Measurements from ENCODE around the gene DOCK10.

DOCK10 gene

DNA sequence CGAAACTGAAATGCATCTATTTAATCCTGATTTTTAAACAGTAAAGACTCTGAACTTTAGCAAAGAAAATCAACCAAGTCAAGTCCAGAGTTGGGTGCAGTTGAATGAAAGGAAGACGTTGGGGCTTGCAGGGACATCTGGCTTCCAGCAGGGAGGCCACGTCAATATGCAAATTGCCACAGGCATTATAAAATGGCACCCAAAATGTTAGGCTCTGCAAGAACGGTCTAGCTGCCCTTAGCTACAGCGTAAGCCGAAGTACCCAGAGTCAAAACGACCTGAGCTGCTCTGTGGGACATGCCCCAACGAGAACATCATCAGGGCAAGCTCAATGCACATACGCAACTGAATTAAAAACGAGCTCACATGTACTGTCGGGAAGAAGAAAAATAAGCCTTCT lies 30.7 kb downstream of the DOCK10 start:
- no peak for DNase-seq (ENCODE audit: low spot score)

DNA sequence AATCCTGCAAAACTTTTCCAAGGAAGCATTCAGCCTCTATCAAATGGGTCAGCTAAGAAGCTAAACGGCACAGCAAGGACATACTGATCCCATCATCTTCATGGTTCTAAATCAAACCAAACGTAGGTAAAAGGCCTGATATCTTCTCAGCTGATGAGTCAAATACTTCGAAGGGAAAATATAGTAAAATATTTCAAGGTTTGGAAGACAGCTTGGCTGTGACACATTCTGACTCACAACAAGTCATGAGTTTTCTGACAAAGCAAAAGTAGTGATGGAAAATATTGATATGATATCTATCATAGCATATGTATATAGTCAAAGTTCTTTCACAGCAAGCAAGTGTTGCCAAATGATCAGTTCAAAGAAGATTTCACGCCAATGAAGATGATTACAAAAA lies 31.5 kb downstream of the DOCK10 start:
- DNase-seq (ENCODE audit: low spot score): peak; percentile 56

GRCh38 chr2:225009768-225010167 lies 32.5 kb downstream of the DOCK10 start:
- DNase-seq (ENCODE audit: low spot score): no peak

- no peak for DNase-seq (ENCODE audit: low spot score)
Measured at GRCh38 chr2:225008935-225009334, 33.3 kb downstream of the DOCK10 start.

- no peak for DNase-seq (ENCODE audit: low spot score)
Measured at GRCh38 chr2:225008179-225008856, 34.0 kb downstream of the DOCK10 start.

- DNase-seq (ENCODE audit: low spot score): no peak
Measured at GRCh38 chr2:225006730-225007129, 35.5 kb downstream of the DOCK10 start.

DNA sequence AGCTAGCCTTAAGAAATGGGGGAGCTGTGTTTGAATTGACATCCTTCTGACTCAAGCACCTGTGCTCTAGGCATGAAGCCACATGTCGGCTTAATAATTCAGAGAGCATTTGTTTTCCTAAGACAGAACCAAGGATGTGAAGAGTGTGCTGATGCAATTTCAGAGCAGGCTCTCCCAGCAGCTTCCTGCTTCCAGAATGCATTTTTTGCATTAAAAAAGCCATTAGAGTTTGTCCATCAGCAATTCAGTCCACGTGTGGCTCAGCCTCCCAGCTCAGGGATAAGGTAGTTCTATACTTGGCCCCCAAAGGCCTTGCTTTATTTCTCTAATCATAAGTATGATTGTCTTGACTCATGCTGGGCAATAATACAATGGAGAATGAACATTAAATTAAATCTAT lies 37.7 kb downstream of the DOCK10 start:
- no peak for DNase-seq (ENCODE audit: low spot score)

- DNase-seq (ENCODE audit: low spot score): no peak
Measured at GRCh38 chr2:225002656-225003045, 39.6 kb downstream of the DOCK10 start.

DNA sequence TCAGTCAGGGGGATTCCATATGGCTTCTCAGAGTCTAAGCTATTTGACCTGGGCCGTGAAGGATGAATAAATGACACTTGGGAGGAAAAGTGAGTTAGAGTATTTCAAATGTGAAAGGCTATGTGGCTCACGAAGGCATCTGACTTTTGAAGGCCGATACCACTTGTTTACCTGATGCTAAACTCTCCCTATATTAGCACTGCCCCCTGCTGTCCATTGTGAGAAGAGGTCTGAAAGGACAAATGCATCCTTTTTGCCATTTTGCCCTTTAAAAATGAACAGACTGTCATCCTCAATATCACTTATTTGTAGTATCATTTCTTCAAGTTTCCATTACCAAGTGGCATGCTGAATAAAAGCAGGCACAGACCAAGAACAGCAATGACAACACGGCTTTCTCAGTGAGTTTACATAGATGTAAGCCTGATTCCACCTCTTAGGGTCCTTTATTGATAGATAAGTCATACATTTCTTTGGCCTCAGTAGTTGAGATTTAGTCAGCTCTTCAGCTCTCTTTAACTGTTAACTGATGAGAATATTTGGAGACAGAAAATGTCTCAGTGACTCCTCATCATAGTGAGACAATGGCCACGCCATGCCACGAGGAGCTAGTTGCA lies 40.1 kb downstream of the DOCK10 start:
- DNase-seq (ENCODE audit: low spot score): peak; percentile 63

GRCh38 chr2:224999754-225000153 lies 42.5 kb downstream of the DOCK10 start:
- DNase-seq (ENCODE audit: low spot score): no peak

DNA sequence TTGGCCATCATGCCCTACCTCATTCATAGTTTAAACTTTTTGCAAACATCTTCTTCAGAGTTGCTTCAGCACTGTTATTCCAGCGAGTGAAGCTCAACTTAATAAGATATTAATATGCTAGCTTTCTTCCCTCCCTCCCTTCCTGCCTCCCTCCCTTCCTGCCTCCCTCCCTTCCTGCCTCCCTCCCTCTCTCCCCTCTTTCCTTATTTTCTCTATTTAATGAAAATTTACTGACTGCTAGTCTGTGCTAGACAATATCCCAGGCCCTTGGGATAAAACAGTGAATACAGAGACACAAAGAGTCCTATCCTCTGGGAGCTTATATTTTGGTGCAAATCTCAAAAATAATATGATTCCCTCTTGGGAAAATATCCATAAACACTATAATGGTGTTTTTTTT lies 42.9 kb downstream of the DOCK10 start:
- no peak for DNase-seq (ENCODE audit: low spot score)

DNA sequence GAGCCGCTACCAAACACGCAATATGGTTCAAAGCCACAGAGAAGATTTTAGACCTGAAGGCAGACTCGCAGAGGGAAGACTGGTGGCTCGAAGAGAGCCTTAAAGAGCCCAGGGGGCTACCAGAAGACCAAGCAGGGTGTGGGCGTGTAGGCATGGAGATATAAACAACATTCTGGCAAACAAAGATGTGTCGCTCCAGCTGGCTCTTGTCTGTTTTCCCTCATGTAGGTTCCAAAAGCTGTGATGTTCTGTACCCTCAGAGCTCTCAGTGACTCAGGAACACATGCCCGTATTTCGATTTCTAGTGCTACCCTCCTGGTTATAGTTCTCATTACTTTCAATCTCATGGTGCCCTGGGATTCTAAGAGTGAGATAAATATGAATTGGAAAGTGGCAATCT lies 44.5 kb downstream of the DOCK10 start:
- DNase-seq (ENCODE audit: low spot score): peak; percentile 38

GRCh38 chr2:224995419-224995818 lies 46.8 kb downstream of the DOCK10 start:
- DNase-seq (ENCODE audit: low spot score): no peak

GRCh38 chr2:224994242-224994823 lies 47.9 kb downstream of the DOCK10 start:
- DNase-seq (ENCODE audit: low spot score): no peak

GRCh38 chr2:224990710-224991109 lies 51.6 kb downstream of the DOCK10 start:
- no peak for DNase-seq (ENCODE audit: low spot score)

DNA sequence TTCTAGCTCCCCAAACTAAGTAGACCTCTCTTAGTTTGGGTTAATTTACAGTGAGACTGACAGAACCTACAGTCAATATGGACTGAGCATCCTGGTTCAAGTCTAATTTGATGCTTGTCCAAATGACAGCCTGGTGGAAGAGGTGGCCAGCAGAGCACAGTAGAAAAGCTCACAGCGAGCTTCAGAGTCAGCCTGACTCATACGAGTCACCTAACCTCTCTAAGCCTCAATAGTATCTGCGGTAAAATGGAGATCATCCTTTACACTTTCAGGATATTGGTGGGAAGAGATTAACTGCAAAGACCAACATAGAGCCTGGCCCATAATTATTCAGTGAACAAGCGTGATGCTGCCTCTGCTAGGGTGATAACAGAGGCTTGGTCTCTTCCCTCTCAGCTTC lies 54.5 kb downstream of the DOCK10 start:
- DNase-seq (ENCODE audit: low spot score): no peak

GRCh38 chr2:224986477-224986876 lies 55.8 kb downstream of the DOCK10 start:
- no peak for DNase-seq (ENCODE audit: low spot score)

GRCh38 chr2:224984637-224985036 lies 57.6 kb downstream of the DOCK10 start:
- DNase-seq (ENCODE audit: low spot score): no peak

DNA sequence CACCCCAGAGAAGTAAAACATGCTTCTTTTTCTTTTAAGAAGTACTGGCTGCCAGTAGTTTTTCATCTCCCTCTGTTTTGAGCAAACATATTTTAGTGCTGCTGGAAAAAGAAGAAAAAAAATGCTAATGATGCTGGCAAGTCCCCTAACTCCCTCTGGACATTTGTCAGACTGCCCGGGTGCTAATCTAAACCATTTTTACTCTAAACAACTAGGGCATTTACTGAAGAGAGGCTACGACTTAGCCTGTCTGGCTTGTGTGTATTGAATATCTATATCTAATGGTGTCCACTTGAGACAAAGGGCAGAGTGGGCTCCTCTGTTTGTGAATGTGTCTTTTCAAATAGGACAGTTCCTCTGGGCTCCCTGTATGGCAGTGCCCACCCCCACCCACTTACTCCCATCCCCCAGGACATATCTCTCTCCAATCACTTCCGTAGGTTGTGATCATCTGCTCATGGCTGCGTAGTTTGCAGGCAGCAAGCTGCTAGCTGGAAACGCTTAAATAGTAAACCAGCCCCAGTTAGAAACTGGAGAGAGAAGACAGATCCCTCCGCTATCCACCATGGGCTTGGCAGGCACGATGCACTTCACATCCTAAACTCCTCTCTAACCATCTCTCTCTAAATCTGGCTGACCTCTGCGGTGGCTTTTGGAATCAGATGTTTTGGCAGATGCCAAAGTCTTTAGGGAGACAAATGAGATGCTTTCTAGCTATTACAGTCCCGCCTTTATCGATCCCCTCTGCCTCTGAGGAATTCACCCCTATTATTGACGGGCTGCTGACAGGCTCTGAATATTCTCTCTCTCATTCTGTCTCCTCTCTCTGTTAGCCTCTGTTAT lies 58.3 kb downstream of the DOCK10 start:
- DNase-seq (ENCODE audit: low spot score): peak; percentile 48

DNA sequence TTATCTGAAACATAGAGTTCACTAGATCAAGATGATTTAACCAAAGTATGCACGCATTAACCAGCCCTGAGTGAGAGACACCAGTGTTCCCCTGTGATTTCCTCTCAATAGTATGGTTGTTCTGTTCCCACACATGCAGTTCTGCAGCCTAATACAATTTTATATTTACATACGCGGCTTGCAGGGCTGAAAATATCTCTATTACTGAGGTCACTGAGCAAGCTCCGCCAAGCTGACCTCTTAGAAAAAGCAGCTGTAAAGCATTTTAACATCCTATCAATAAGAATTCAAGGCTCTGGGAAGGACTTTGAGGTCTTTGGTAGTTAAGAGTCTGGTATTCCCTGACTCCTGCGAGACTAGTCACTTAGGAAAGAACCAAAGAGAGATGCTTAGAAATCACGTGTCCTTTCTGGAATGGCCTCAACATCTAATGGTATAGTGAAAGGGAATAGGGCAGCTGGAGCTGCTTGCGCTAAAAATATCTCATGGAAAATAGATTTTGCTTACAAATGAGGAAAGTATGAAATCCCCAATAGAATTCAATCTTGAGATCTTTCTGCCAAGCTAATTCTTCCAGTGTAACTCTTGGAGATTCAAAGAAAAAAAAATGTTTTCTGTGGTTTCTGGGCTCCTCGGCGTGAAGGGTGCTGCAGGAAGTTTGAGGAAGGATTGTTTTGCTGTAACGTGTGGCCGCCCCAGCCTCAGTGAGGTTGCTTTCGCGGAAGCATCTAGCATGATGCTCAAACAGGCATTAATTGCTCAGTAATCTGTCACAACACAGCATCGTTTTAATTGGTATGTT lies 59.2 kb downstream of the DOCK10 start:
- peak; percentile 62 for DNase-seq (ENCODE audit: low spot score)

GRCh38 chr2:224982226-224982625 lies 60.0 kb downstream of the DOCK10 start:
- DNase-seq (ENCODE audit: low spot score): no peak

Measured in GM03348 (cell line).